SK-N-SH (cell line): ENCODE data around the gene IGFBP7. TPM values are rescaled to one million over a fixed set of nuclear protein-coding genes. Genes with fewer than 3 reads are reported as not detected.

Experiments
- CTCF ChIA-PET: fragments of 300-600, 350-600 bp; formaldehyde crosslinking; extraction: SDS; loops from one replicate; lab custom pipeline; 2021; lab: Yijun Ruan, JAX
- POLR2A ChIA-PET: fragments of 350-600 bp; sonication (Branson Sonifier 250); formaldehyde crosslinking; extraction: SDS; loops from one replicate; lab custom pipeline; 2020; ENCODE audit warnings: antibody characterized with exemption, inconsistent platforms; lab: Yijun Ruan, JAX
- DNase-seq: peaks from one replicate; pipeline ENCODE4 v3.0.0; 2012
- H2AFZ ChIP-seq: fragments of 200-600 bp; sonication (generic); 2 replicates; pipeline ENCODE4 v1.8.1; 2016; ENCODE audit warnings: antibody characterized with exemption, mild to moderate bottlenecking, low read depth
- H3F3A ChIP-seq: fragments of 200-600 bp; sonication (generic); replicated peaks from 2 replicates; pipeline ENCODE3; 2016; ENCODE audit warnings: antibody characterized with exemption, mild to moderate bottlenecking; ENCODE audit not compliant: insufficient read depth
- H3K27ac ChIP-seq, 2 experiments: fragments of 200-500 bp in 1 of 2; fragments of 200-600 bp in 1 of 2; sonication (Bioruptor generic) in 1 of 2; sonication (generic), shearing (Covaris generic) in 1 of 2; 2 replicates each; pipeline versions ENCODE4 v1.5.1 to v1.6.1; 2014 to 2016; ENCODE audit warnings: low read depth in 2 of 2, inconsistent platforms in 1 of 2, low read length in 1 of 2, mild to moderate bottlenecking in 1 of 2, mixed read lengths in 1 of 2
- H3K27me3 ChIP-seq: fragments of 200-600 bp; sonication (generic), shearing (Covaris generic); 2 replicates; pipeline ENCODE4 v1.6.1; 2016; ENCODE audit warnings: mixed run types; ENCODE audit not compliant: insufficient read depth
- H3K36me3 ChIP-seq, 2 experiments: fragments of 200-500 bp in 1 of 2; fragments of 200-600 bp in 1 of 2; sonication (Bioruptor generic) in 1 of 2; sonication (generic) in 1 of 2; replicated peaks in 1 of 2; 2 replicates each; pipeline versions ENCODE3 to v1.5.1; 2014 to 2016; ENCODE audit warnings: low read length in 1 of 2, mild to moderate bottlenecking in 1 of 2; ENCODE audit not compliant: insufficient read depth in 2 of 2, control insufficient read depth in 1 of 2
- H3K4me1 ChIP-seq, 2 experiments: fragments of 200-500 bp in 1 of 2; fragments of 200-600 bp in 1 of 2; sonication (Bioruptor generic) in 1 of 2; sonication (generic), shearing (Covaris generic) in 1 of 2; 2 replicates each; pipeline versions ENCODE4 v1.5.1 to v1.6.1; 2014 to 2016; ENCODE audit warnings: low read depth in 1 of 2, low read length in 1 of 2, mixed run types in 1 of 2; ENCODE audit not compliant: insufficient read depth in 2 of 2, control insufficient read depth in 1 of 2
- H3K4me2 ChIP-seq: fragments of 200-600 bp; sonication (generic), shearing (Covaris generic); 2 replicates; pipeline ENCODE4 v1.6.1; 2017; ENCODE audit warnings: mixed run types
- H3K4me3 ChIP-seq, 2 experiments: fragments of 200-500 bp in 1 of 2; fragments of 200-600 bp in 1 of 2; sonication (Bioruptor generic) in 1 of 2; sonication (generic), shearing (Covaris generic) in 1 of 2; 2 replicates each; pipeline versions ENCODE4 v1.5.1 to v1.8.1; 2014 to 2016; ENCODE audit warnings: low read depth in 2 of 2, inconsistent platforms in 1 of 2, low read length in 1 of 2, mild to moderate bottlenecking in 1 of 2, mixed read lengths in 1 of 2, moderate library complexity in 1 of 2
- H3K79me2 ChIP-seq: fragments of 200-600 bp; sonication (generic); 2 replicates; pipeline ENCODE4 v1.8.1; 2017; ENCODE audit warnings: mild to moderate bottlenecking; ENCODE audit not compliant: insufficient read depth
- H3K9ac ChIP-seq: fragments of 200-600 bp; sonication (generic); 2 replicates; pipeline ENCODE4 v1.6.1; 2017; ENCODE audit warnings: mixed run types
- H3K9me2 ChIP-seq: fragments of 200-600 bp; sonication (generic); 2 replicates; pipeline ENCODE4 v1.6.1; 2017; ENCODE audit warnings: mixed run types
- H3K9me3 ChIP-seq: fragments of 200-600 bp; sonication (generic); 2 replicates; pipeline ENCODE4 v1.6.1; 2017; ENCODE audit warnings: mixed run types, mild to moderate bottlenecking, moderate library complexity
- H4K20me1 ChIP-seq: fragments of 200-600 bp; sonication (generic); 2 replicates; pipeline ENCODE4 v1.6.1; 2017; ENCODE audit warnings: mild to moderate bottlenecking, mixed run types; ENCODE audit not compliant: insufficient read depth
- CTCF ChIP-seq: fragments of 200-600 bp; sonication (generic); IDR thresholded peaks from 2 replicates; pipeline ENCODE4 v1.6.1; 2017; ENCODE audit warnings: antibody characterized with exemption, mild to moderate bottlenecking, moderate library complexity
- ELF1 ChIP-seq: IDR thresholded peaks from 2 replicates; pipeline ENCODE4 v1.4.0; 2012
- FOSL2 ChIP-seq: IDR thresholded peaks from 2 replicates; pipeline ENCODE4 v1.4.0; 2012; ENCODE audit warnings: low read depth, mild to moderate bottlenecking, moderate library complexity, borderline replicate concordance
- FOXM1 ChIP-seq: IDR thresholded peaks from 2 replicates; pipeline ENCODE4 v1.4.0; 2012; ENCODE audit warnings: low read depth, mild to moderate bottlenecking
- GABPA ChIP-seq: IDR thresholded peaks from 2 replicates; pipeline ENCODE4 v1.4.0; 2012; ENCODE audit warnings: low read depth, mild to moderate bottlenecking
- GATA2 ChIP-seq: sonication (generic); formaldehyde crosslinking; IDR thresholded peaks from 2 replicates; pipeline ENCODE4 v1.5.0; 2020; ENCODE audit warnings: mild to moderate bottlenecking, missing genetic modification reagents
- IRF3 ChIP-seq: fragments of 150-350 bp; IDR thresholded peaks from 2 replicates; pipeline ENCODE4 v1.6.1; 2016; ENCODE audit warnings: mild to moderate bottlenecking, low read depth, low read length
- MAX ChIP-seq: IDR thresholded peaks from 2 replicates; pipeline ENCODE4 v1.4.0; 2012; ENCODE audit warnings: low read depth
- NRF1 ChIP-seq: IDR thresholded peaks from 2 replicates; pipeline ENCODE4 v1.6.1; 2012; ENCODE audit warnings: low read depth, mild to moderate bottlenecking, low read length
- RAD21 ChIP-seq: IDR thresholded peaks from 2 replicates; pipeline ENCODE4 v1.6.1; 2012; ENCODE audit warnings: mild to moderate bottlenecking, low read length
- RCOR1 ChIP-seq: fragments of 150-350 bp; IDR thresholded peaks from 2 replicates; pipeline ENCODE4 v1.6.1; 2017; ENCODE audit warnings: antibody characterized with exemption, low read length
- RFX5 ChIP-seq: IDR thresholded peaks from 2 replicates; pipeline ENCODE4 v1.6.1; 2012; ENCODE audit warnings: mild to moderate bottlenecking, improper control_type of control experiment, low read length
- SIN3A ChIP-seq: IDR thresholded peaks from 2 replicates; pipeline ENCODE4 v1.6.1; 2012; ENCODE audit warnings: low read depth, mild to moderate bottlenecking, low read length, moderate library complexity, borderline replicate concordance
- USF1 ChIP-seq: IDR thresholded peaks from 2 replicates; pipeline ENCODE4 v1.4.0; 2012; ENCODE audit warnings: low read depth, borderline replicate concordance
- USF2 ChIP-seq: fragments of 150-350 bp; IDR thresholded peaks from 2 replicates; pipeline ENCODE4 v1.6.1; 2017; ENCODE audit warnings: antibody characterized with exemption, low read length, low read depth, borderline replicate concordance
- WGBS: methylation state at CpG from one replicate; pipeline ENCODE4 v1.1.6; 2017; ENCODE audit warnings: low lambda C conversion rate; 5-methylcytosine and 5-hydroxymethylcytosine counted together
- polyA plus RNA-seq, 3 experiments: library from polyadenylated mRNA; depleted of rRNA; stranded (reverse); fragments of >200 nt; gene quantifications; 2 replicates each; pipeline ENCODE4 v1.2.3, GENCODE V29; 2012

Gene IGFBP7
- polyA plus RNA-seq, 1 of the 3 experiments (the other 2 are of a cell fraction) = 0.38 TPM

GRCh38 chr4:57149833-57150232 is 39.6 kb upstream of the IGFBP7 start:
- Histone ChIP-seq H4K20me1 (no peaks in the 10 kb centered on the region), H3K27ac (peak overlapping the region in 1 of 2 experiments; percentile 90; a peak in 2 of 4 replicates), H3K4me1 (peaks cover 5 to 35% of the 10 kb centered on the region in 2 experiments; a peak in 3 of 4 replicates), H3K79me2 (no peaks in the 10 kb centered on the region), H3K9me3 (no peaks in the 10 kb centered on the region), H3K9me2 (no peaks in the 10 kb centered on the region), H3K4me2 (no peak overlapping the region), H3K36me3 (no peaks in the 10 kb centered on the region), H3K9ac (no peak overlapping the region), H3K4me3 (no peak overlapping the region), H3K27me3 (no peaks in the 10 kb centered on the region), H2AFZ (no peak overlapping the region), H3F3A (peaks cover 32% of the 10 kb centered on the region)
- POLR2A ChIA-PET = no interaction called here
- TF ChIP-seq MAX (no peak), IRF3 (no peak), CTCF (no peak), GATA2 (no peak), RCOR1 (no peak), RFX5 (no peak), SIN3A (no peak), FOSL2 (no peak), ELF1 (no peak)
- WGBS = 46% methylated on average over 2 of the region's 2 CpGs
- DNase-seq = no peak
- CTCF ChIA-PET = interaction anchor here (2.9 to 4.5 kb wide), 2 partner anchors 14 to 112 kb away, joined by 11 to 42 read pairs; no protein-coding TSS in a partner anchor

GRCh38 chr4:57148831-57149505 is 38.8 kb upstream of the IGFBP7 start:
- peak overlapping the region in 1 of 2 experiments; percentile 90; a peak in 2 of 4 replicates for H3K27ac ChIP-seq
- peak overlapping the region; percentile 21; the same call in 1 of the 2 replicates for H3K4me2 ChIP-seq
- no peaks in the 10 kb centered on the region for H3K79me2 ChIP-seq
- H3K9me2 ChIP-seq = no peaks in the 10 kb centered on the region
- H3K9me3 ChIP-seq = no peaks in the 10 kb centered on the region
- H3K4me1 ChIP-seq = peaks cover 0 to 35% of the 10 kb centered on the region in 2 experiments; a peak in 2 of 4 replicates
- peaks cover 35% of the 10 kb centered on the region for H3F3A ChIP-seq
- H2AFZ ChIP-seq = no peak overlapping the region
- H3K27me3 ChIP-seq = no peaks in the 10 kb centered on the region
- CTCF ChIA-PET = interaction anchor here (2.9 to 4.5 kb wide), 2 partner anchors 15 to 111 kb away, joined by 11 to 42 read pairs; no protein-coding TSS in a partner anchor
- peak overlapping the region; percentile 67; the same call in 1 of the 2 replicates for H3K9ac ChIP-seq
- POLR2A ChIA-PET = no interaction called here
- no peak overlapping the region for H3K4me3 ChIP-seq
- no peaks in the 10 kb centered on the region for H3K36me3 ChIP-seq
- no peak for DNase-seq
- 55% methylated on average over 1 of the region's 1 CpG for WGBS
- H4K20me1 ChIP-seq = no peaks in the 10 kb centered on the region
- TF ChIP-seq FOXM1 = no peak
- no peak for TF ChIP-seq GATA2
- no peak for TF ChIP-seq GABPA
- TF ChIP-seq MAX = no peak
- TF ChIP-seq CTCF = no peak
- TF ChIP-seq USF1 = no peak
- TF ChIP-seq USF2 = no peak
- TF ChIP-seq RAD21 = no peak
- TF ChIP-seq NRF1 = no peak
